ENCODE results near the gene IL4I1. TPM values are rescaled to one million over a fixed set of nuclear protein-coding genes. Genes with fewer than 3 reads are reported as not detected.

IL4I1 gene
- total RNA-seq, 1 experiment from 2014 or later: 0.71 TPM

- intact Hi-C loops (cut with micrococcal nuclease): no loop called here
- RAD21 ChIA-PET (ENCODE audit: low non-redundant PET in 1 of 2, low total read pairs in 2 of 2, uncharacterized antibody in 2 of 2, unreplicated experiment in 2 of 2): no interaction called here
- TF ChIP-seq JUND (IDR thresholded peaks at IDR 0.05) (no peak), CTCF (IDR thresholded peaks at IDR 0.05 in 2 of 3, conservative IDR thresholded peaks at IDR 0.05 in 1 of 3; ENCODE audit: borderline replicate concordance in 1 of 3, insufficient read depth in 1 of 3, low read depth in 2 of 3, low read length in 2 of 3) (no peak), ZBTB33 (IDR thresholded peaks at IDR 0.05; ENCODE audit: extremely low read depth, insufficient replicate concordance, low read length) (no peak)
Observed at GRCh38 chr19:49873834-49874233, 22.9 kb downstream of the IL4I1 start.

GRCh38 chr19:49873129-49873521 is 23.6 kb downstream of the IL4I1 start:
- ChIA-PET CTCF (no interaction called here), POLR2A (interaction anchor here (0.6 kb wide), 1 partner anchor 366 kb away, joined by 3 read pairs; no protein-coding TSS in a partner anchor), RAD21 (ENCODE audit: low non-redundant PET in 1 of 2, low total read pairs in 2 of 2, uncharacterized antibody in 2 of 2, unreplicated experiment in 2 of 2) (no interaction called here)
- no peak overlapping the region for H3K4me3 ChIP-seq (replicated peaks in 1 of 2; ENCODE audit: low read depth in 1 of 2, low read length in 2 of 2)
- no peak for ATAC-seq
- H3K79me2 ChIP-seq (ENCODE audit: insufficient read depth, low read length): peaks cover 26% of the 10 kb centered on the region
- DNase-seq (ENCODE audit: low read depth, low spot score): no peak
- H3K27ac ChIP-seq (ENCODE audit: low read depth, low read length): no peak overlapping the region; the same call in 1 of the 2 replicates
- no peaks in the 10 kb centered on the region for H3K27me3 ChIP-seq (ENCODE audit: insufficient read depth, low read length)
- BruUV-seq (replicated peaks): no TSS peak
- H3K4me2 ChIP-seq (ENCODE audit: low read length): no peak overlapping the region
- H3K9me2 ChIP-seq (ENCODE audit: insufficient read depth): no peaks in the 10 kb centered on the region
- no peaks in the 10 kb centered on the region for H3K9me3 ChIP-seq (ENCODE audit: control insufficient read depth in 1 of 2, insufficient read depth in 1 of 2, low read depth in 1 of 2, low read length in 2 of 2)
- intact Hi-C loops (cut with micrococcal nuclease): no loop called here
- H4K20me1 ChIP-seq (ENCODE audit: insufficient read depth): no peaks in the 10 kb centered on the region
- H2AFZ ChIP-seq (ENCODE audit: low read depth, low read length, poor library complexity, severe bottlenecking): no peak overlapping the region
- H3K4me1 ChIP-seq (ENCODE audit: control insufficient read depth in 1 of 2, insufficient read depth in 2 of 2, low read length in 2 of 2): peaks cover 20 to 39% of the 10 kb centered on the region in 2 experiments; a peak in 3 of 4 replicates
- H3K9ac ChIP-seq (ENCODE audit: low read length): no peak overlapping the region
- peaks cover 0 to 9% of the 10 kb centered on the region in 2 experiments; a peak in 1 of 4 replicates for H3K36me3 ChIP-seq (ENCODE audit: control insufficient read depth in 1 of 2, insufficient read depth in 2 of 2, low read length in 2 of 2)
- no peak for TF ChIP-seq SRF (IDR thresholded peaks at IDR 0.05; ENCODE audit: low read depth)
- no peak for TF ChIP-seq YY1 (IDR thresholded peaks at IDR 0.05; ENCODE audit: extremely low read depth, insufficient replicate concordance, low read depth, low read length)
- no peak for TF ChIP-seq ATF3 (IDR thresholded peaks at IDR 0.05)
- TF ChIP-seq ELF1 (IDR thresholded peaks at IDR 0.05; ENCODE audit: borderline replicate concordance, low read depth): no peak
- TF ChIP-seq ZBTB33 (IDR thresholded peaks at IDR 0.05; ENCODE audit: extremely low read depth, insufficient replicate concordance, low read length): no peak
- TF ChIP-seq RAD21 (IDR thresholded peaks at IDR 0.05; ENCODE audit: low read depth): no peak
- TF ChIP-seq ZFX (IDR thresholded peaks at IDR 0.05): no peak

More at GRCh38 chr19:49873834-49874233, 22.9 kb downstream of the IL4I1 start:
- Histone ChIP-seq H3K4me3 (replicated peaks in 1 of 2; ENCODE audit: low read depth in 1 of 2, low read length in 2 of 2) (no peak overlapping the region), H3K27ac (ENCODE audit: low read depth, low read length) (peak overlapping the region; percentile 8; the same call in 1 of the 2 replicates), H3K79me2 (ENCODE audit: insufficient read depth, low read length) (peaks cover 31% of the 10 kb centered on the region), H4K20me1 (ENCODE audit: insufficient read depth) (no peaks in the 10 kb centered on the region), H3K9me3 (ENCODE audit: control insufficient read depth in 1 of 2, insufficient read depth in 1 of 2, low read depth in 1 of 2, low read length in 2 of 2) (no peaks in the 10 kb centered on the region), H3K9me2 (ENCODE audit: insufficient read depth) (no peaks in the 10 kb centered on the region), H3K9ac (ENCODE audit: low read length) (no peak overlapping the region), H3K4me2 (ENCODE audit: low read length) (no peak overlapping the region), H3K36me3 (ENCODE audit: control insufficient read depth in 1 of 2, insufficient read depth in 2 of 2, low read length in 2 of 2) (peaks cover 0 to 9% of the 10 kb centered on the region in 2 experiments; a peak in 1 of 4 replicates), H3K4me1 (ENCODE audit: control insufficient read depth in 1 of 2, insufficient read depth in 2 of 2, low read length in 2 of 2) (peaks cover 18 to 38% of the 10 kb centered on the region in 2 experiments), H3K27me3 (ENCODE audit: insufficient read depth, low read length) (no peaks in the 10 kb centered on the region), H2AFZ (ENCODE audit: low read depth, low read length, poor library complexity, severe bottlenecking) (no peak overlapping the region)
- ChIA-PET CTCF (no interaction called here), POLR2A (no interaction called here)
- DNase-seq (ENCODE audit: low read depth, low spot score) (no peak), ATAC-seq (no peak)
- BruUV-seq (replicated peaks): no TSS peak
